ENCODE results near the gene FANCM.

FANCM gene, protein sequence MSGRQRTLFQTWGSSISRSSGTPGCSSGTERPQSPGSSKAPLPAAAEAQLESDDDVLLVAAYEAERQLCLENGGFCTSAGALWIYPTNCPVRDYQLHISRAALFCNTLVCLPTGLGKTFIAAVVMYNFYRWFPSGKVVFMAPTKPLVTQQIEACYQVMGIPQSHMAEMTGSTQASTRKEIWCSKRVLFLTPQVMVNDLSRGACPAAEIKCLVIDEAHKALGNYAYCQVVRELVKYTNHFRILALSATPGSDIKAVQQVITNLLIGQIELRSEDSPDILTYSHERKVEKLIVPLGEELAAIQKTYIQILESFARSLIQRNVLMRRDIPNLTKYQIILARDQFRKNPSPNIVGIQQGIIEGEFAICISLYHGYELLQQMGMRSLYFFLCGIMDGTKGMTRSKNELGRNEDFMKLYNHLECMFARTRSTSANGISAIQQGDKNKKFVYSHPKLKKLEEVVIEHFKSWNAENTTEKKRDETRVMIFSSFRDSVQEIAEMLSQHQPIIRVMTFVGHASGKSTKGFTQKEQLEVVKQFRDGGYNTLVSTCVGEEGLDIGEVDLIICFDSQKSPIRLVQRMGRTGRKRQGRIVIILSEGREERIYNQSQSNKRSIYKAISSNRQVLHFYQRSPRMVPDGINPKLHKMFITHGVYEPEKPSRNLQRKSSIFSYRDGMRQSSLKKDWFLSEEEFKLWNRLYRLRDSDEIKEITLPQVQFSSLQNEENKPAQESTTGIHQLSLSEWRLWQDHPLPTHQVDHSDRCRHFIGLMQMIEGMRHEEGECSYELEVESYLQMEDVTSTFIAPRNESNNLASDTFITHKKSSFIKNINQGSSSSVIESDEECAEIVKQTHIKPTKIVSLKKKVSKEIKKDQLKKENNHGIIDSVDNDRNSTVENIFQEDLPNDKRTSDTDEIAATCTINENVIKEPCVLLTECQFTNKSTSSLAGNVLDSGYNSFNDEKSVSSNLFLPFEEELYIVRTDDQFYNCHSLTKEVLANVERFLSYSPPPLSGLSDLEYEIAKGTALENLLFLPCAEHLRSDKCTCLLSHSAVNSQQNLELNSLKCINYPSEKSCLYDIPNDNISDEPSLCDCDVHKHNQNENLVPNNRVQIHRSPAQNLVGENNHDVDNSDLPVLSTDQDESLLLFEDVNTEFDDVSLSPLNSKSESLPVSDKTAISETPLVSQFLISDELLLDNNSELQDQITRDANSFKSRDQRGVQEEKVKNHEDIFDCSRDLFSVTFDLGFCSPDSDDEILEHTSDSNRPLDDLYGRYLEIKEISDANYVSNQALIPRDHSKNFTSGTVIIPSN (N-terminal part only)

DNA sequence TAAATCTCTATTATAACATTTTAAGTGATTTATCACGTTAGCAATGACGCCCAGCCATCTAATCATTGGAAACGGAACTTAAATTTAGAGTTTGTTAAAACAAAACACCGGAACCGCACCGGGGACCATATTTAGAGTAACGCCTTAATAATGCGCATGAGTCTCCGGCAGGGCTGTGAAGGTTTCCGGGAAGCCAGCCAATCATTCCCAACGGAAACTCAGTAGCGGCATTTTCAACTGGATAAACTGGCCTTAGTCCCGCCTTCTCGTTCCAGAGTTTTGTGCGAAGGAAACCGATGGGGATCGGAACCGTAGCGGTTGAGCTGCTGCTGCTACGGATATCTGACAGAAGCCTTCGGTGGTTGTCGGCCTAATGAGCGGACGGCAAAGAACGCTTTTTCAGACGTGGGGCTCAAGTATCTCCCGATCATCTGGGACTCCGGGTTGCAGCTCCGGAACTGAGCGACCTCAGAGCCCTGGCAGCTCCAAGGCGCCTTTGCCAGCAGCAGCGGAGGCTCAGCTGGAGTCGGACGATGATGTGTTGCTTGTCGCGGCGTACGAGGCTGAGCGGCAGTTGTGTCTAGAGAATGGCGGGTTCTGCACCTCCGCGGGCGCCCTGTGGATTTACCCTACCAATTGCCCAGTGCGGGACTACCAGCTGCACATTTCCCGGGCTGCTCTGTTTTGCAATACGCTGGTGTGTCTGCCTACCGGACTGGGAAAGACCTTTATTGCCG lies at the start of gene FANCM:
TSS of gene FANCM (plus strand) at position 272 of the 737 bp plus-strand sequence. CDS start at position 374, 102 bp downstream.
- DNase-seq (ENCODE audit: low read depth) = peak; percentile 97

DNA sequence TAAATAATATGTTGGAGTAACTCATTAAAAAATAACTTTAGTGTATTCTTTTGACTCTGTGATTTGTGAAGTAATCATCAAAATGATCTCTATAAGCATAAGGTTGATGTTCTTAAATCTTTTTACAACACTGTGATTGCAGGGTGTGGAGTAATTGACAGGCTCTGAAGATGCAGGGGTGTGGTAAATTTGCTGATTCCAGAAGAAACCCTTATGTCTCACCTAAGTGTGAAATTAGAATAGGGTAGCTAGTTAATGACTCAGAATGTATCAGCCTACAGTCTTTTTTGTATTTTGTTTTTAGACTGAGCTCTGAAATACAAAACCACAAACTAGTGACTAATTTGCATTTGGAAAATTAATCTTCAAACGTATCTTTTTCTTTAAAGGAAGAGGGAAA lies 45.9 kb upstream of the FANCM start:
- peak; percentile 43 for DNase-seq (ENCODE audit: low read depth)

DNA sequence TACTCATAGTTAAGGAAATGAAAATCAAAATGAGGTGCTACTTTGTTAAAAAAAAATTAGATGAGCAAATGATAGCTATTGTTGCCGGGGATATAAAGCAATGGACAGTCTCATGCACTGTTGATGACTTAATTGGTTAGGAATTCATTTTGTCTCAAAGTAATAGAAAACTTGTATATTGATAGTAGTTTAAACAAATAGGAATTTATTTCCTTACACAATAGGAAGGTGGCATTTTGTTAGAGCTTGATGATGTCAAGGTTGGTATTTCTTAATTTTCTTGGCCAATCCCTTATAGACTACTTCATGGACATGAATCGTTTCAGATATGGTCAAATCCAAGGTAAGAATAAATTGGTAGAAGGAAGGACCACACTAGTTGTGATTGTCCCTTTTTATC lies 44.0 kb upstream of the FANCM start:
- peak; percentile 58 for DNase-seq (ENCODE audit: low read depth)

DNA sequence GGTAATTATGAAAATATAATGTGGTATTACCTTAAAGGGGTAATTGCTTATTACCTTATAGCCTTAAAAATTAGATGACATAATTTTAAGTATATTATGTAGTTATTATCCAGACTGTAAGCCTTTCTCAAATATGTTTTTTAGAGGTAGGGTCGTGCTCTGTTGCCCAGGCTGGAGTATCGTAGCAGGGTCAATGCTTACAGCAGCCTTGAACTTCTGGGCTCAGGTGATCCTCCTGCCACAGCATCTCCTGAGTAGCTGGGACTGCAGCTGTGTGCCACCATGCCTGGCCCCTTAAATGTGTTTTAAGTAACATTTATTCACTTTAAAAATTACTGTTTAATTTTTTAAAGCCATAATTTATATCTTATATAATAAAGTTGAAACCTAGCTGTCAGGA lies 41.5 kb upstream of the FANCM start:
- no peak for DNase-seq (ENCODE audit: low read depth)

DNA sequence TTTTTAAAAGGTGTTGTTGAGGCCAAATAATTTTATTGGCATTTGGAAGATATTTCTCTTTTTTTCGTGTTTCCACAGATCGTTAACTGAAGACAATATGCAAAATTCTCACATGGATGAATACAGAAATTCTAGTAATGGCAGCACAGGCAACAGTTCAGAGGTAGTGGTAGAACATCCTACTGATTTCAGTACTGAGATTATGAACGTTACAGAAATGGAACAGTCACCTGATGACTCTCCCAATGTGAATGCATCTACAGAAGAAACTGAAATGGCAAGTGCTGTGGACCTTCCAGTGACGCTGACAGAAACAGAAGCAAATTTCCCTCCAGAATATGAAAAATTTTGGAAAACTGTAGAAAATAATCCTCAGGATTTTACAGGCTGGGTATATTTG lies 40.6 kb upstream of the FANCM start:
- DNase-seq (ENCODE audit: low read depth) = no peak

DNA sequence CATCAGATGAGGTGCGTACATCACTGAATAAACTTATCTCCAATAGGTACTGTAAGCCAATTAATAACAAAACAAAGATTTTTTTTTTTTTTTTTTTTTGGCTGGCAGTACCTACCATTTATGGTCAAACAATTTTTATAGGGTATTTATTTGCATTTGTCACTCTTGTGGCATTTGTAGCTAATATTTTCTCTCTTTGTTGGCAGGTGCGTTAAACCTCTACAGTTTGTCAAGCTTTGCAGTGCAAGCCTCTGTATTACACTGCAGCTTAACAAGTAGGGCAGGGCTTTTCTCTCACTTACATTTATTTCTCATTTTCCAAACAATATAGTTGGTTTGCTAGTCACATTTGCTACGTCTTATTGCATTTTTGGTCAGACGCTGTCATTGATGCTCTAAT lies 39.5 kb upstream of the FANCM start:
- no peak for DNase-seq (ENCODE audit: low read depth)

DNA sequence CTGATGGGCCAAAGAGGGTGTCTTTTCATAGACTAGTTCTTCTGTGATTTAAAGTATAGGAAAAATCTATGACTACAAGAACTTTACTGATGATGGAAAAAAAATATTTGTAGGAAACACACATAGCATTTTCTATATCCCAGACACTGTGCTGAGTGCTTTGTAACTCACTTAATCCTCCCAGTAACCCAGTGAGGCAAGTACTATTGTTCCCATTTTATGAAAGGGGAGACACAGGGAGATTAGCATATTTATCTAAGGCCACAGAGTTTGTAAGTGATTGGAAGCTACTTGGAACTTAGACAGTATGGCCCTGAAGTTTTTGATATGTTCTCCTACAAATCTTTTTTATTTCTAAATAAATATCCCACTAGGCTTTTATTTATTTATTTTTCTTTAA lies 31.9 kb upstream of the FANCM start:
- DNase-seq (ENCODE audit: low read depth) = no peak

DNA sequence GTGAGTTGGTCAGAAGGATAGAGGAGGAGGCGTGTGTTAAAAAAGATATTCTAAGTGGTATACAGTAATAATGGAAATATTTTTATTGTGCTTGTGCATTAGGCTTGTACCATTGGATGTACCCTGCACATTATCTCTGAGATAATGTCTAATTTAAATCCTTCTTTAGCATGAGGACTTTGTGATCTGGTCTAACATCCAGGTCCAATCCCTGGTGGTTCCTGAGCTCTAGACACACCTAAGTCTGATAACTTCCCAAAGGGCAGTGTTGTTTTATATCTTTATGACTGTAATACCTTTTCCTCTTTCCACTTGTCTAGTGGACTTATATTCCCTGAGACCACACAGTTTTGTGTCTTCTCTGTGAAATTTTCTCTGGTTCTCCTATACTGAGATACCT lies 31.2 kb upstream of the FANCM start:
- DNase-seq (ENCODE audit: low read depth) = no peak

DNA sequence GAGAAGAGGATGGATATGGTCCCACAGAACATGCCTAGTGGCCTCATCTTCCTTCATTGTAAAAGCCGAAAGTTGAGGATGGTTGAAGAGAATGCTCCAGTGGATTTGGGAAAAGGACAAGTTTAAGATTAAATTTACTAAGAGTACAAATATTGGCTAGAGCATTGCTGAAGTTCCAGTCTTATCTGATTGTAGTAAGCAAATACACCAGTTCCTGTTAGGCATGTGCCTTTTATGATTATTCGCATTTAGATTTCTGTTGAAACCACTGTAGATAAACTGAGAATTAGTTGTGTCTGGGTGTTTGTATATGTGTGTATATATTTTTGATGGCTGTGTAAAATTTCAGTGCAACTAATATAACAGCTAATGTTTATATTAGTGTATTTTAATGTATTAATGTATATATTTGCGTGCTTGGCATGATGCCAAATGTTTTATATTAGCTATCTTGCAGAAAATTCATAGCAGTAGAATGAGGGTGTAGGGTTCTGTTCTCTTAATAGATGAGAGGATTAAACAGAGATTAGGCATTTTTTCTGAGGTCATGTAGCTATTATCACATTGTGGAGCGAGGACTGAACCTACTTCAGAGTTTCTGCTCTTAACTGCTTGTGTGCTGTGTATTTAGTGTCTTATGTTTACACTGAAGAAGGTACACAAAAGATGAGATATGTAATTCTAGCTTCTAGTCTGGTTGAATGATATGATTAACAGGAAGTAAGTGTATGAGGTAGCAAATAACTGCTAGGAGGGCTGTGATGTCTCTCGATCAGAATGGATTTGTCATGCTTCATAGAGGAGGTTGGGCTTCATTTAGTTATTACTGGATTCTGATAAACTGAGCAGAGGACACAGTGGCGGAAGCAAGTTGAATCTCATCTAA lies 22.6 kb upstream of the FANCM start:
- no peak for DNase-seq (ENCODE audit: low read depth)

DNA sequence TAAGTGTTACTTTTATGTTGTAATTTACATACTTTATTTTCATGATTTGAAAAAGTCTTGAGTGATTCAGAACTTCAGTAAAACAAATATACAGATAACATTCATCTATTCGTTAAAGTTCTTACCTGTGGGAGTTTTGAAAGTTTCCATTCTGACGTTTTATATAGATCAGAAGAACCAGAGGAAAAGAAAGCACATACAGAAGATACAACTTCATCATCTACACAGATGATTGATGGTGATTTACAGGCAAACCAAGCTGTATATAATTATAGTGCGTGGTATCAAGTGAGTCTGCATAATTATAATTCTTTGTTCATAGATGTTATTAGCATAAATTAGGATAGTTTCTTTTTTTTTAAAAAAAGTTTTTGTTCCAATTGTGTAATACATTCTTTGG lies 21.4 kb upstream of the FANCM start:
- no peak for DNase-seq (ENCODE audit: low read depth)

DNA sequence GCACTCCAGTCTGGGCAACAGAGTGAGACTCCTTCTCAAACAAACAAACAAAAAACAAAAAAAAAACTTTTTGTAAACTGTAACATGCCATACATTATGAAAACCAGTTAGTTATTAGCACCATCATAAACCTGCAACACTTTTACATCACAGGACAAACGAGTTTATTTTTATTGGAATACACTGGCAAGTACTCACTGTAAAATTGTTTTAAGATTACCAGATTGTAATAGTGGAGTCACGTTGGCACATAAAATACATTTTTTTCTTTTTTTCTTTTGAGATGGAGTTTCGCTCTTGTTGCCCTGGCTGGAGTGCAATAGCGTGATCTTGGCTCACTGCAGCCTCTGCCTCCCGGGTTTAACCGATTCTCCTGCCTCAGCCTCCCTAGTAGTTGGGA lies 17.1 kb upstream of the FANCM start:
- no peak for DNase-seq (ENCODE audit: low read depth)

DNA sequence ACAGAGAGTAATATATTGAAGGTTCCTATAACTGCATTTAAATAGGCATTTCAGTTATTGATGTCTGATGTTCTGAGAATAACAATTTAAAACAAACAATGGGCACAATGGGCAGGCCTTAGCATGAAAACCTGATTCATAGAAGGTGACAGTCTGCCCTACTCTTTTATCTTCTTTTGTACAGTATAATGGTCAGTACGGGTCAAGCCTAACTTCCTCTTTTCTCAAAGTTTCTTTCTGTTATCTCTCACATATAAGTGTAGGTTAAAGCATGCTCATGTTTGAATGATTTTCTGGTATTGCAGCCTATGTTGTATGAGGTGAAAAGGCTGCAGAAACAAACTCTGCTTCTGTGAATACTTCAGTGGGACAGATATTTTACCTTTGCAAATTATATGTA lies 15.6 kb upstream of the FANCM start:
- no peak for DNase-seq (ENCODE audit: low read depth)

DNA sequence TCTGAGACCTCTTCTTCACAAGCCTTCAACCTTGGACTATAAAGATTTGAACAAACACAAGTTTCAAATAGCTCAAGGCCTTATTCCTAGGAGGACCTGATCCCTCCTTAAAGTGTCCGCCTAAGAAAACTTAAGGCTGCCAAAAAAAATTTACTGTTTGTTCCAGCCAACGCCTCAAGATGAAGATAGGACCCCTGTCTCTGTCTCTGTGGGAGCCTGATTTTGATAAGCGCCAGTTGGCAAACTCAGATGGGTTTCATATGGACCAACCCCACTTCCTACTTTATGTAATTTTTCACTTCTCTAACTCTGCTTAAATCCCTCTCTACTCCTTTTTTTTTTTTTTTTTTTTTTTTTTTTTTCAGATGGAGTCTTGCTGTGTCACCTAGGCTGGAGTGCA lies 12.5 kb upstream of the FANCM start:
- no peak for DNase-seq (ENCODE audit: low read depth)

DNA sequence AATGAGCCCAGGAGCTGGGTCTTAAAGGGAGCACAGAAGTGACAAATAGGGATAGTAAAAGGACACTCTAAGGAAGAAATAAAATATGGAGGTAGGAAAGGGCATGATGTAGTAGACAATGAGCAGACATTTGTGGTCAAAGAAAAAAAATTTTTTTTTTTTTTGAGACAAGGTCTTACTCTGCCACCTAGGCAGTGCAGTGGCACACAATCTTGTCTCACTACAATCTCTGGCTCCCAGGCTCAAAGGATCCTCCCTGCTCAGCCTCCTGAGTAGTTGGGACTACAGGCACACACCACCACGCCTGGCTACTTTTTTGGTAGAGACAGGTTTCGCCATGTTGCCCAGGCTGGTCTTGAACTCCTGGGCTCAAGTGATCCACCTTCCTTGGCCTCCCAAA lies 10.0 kb upstream of the FANCM start:
- no peak for DNase-seq (ENCODE audit: low read depth)

DNA sequence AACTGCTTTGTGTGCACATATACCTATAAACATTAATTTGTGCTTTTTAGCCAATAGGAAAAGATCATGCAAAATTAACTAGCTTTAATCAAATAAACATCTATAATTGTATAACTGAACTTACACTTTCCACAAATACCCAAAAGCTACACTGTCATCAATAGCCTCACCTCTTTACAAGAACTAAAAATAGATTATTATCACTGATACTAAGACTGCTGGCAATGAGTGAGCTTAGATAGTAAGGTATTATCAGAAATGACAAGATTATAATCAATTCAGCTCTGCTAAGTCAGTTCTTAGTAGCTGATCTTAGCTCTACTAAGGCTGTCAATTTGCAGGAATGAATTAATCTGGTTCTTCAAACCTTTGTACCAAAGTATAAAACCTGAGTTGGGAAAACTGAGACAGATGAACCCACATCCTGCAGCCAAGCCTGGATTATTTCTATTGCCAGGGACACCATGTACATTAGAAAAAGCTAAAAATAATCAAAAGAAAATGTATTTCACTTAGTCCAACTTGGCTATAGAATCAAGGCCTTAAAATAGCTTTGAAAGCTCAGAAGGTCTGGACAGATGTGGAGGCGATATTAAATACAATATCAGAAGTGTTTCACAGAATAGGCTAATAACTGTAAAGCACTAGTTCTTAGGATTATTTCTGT lies 6.6 kb upstream of the FANCM start:
- no peak for DNase-seq (ENCODE audit: low read depth)

DNA sequence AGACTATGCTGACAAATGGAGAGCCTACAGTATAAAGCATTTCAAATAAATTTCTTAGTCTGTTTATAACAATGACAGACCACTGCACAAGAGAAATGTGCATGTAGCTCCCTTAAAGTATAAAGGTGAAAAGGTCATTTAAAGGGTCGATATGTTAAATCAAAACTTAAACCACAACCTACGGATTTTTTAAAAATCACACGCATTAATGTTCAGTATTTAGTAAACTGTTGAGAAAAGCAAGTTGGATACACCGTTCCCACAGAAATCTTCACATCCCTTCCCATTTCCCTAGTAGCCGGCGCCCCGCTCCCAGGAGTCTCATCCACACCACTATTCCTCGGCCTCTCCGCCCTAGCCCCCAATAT lies 2.1 kb upstream of the FANCM start:
- DNase-seq (ENCODE audit: low read depth) = no peak

DNA sequence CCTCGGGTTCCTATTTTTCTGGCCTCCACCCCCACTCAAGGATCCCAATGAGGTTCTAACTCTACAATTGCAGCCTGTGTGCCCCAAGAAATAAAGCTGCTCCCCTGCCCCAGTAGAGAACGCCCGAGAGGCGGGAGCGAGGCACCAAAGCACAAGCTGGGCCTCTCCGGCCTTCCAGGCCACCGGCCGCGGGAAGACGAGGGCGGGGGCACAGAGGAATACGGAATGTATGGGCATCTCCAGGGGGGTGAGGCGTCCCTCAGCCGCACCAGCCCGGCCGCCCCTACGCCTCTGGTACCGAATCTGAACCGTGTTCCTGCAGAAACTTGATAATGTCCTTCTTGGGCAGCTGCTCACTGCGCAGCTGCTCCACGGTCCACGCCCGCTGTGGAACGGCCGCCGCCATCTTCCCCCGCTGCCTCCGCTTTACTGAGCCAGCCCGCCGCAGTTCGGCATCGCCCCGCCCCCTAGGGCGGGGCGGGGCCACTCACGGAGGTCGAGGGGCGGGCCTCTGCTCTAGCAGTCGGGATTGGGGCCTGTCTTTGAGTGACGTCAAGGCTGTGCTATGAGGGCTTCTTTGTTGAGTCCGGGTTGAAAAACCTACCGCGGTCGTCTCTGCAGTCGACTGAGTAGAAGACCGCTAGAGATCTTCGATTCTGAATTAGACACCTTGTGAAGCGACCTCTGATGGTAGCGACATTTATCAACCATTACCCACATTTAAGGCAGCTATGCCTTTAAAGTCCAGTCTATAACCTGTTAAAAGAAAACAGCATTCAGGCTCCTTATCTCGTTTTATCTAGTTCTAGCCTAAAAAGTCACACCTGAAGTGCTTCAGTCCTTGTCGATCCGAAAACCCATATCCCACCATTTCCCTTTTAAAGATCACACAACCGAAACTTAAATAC lies 1.4 kb upstream of the FANCM start, which contains the start of gene FKBP3:
TSS of gene FKBP3 (minus strand) at position 431 of the 908 bp plus-strand sequence. CDS start at position 406, 25 bp downstream.
- DNase-seq (ENCODE audit: low read depth) = peak; percentile 99

DNA sequence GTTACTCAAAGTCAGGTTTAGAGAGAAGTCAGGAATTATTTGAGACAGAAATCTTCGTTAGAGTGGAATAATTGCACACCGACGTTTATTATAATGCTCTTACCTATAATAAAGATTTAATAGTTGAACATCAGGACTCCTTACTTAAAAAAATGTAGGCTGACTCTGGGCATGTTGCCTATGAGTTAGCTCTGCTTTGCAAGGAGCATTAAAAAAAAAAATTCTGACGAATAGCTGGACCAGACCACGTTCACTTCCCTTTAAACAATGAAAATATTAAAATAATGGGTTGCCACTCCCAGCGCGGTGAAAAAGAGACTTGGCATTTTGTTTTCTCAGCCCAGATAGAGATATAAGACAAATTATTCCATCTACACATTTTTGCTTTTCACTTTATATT lies 574 bp upstream of the FANCM start:
- peak; percentile 27 for DNase-seq (ENCODE audit: low read depth)

DNA sequence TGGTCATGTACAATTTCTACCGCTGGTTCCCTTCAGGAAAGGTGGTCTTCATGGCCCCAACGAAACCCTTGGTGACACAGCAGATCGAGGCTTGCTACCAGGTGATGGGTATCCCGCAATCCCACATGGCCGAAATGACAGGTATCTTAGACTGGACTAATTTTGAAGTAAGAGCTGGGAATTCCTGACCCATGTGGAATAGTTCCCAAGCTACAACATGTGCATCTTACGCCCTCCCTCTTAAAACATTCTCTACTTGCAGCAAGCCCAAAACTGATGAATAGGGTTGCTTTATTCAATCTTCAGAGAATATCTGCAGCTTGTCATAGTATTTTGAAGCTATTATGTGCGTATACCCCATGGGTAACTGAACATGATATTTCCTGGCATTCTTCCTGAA lies 669 bp downstream of the FANCM start:
- DNase-seq (ENCODE audit: low read depth) = peak; percentile 8
